ENCODE results near the gene LHFPL6.

GRCh38 chr13:39596176-39596575 lies 6.8 kb downstream of the LHFPL6 start:
- TF ChIP-seq YY1 (IDR thresholded peaks at IDR 0.05; ENCODE audit: borderline replicate concordance in 1 of 3, control insufficient read depth in 1 of 3, extremely low read depth in 1 of 3, insufficient read depth in 3 of 3, insufficient read length in 1 of 3, insufficient replicate concordance in 2 of 3, low read depth in 1 of 3, low read length in 2 of 3) (no peak), ZNF316 (IDR thresholded peaks at IDR 0.05) (no peak), CTCF (IDR thresholded peaks at IDR 0.05 in 2 of 3, conservative IDR thresholded peaks at IDR 0.05 in 1 of 3; ENCODE audit: insufficient read depth in 2 of 3, low read depth in 1 of 3, low read length in 3 of 3) (no peak), TCF7L2 (IDR thresholded peaks at IDR 0.05; ENCODE audit: low read depth, low read length) (no peak), MAX (CRISPR knock-in tag; IDR thresholded peaks at IDR 0.05) (no peak), USF1 (CRISPR knock-in tag; IDR thresholded peaks at IDR 0.05) (no peak), E2F5 (CRISPR knock-in tag; IDR thresholded peaks at IDR 0.05) (no peak), RNF2 (IDR thresholded peaks at IDR 0.05) (no peak), GABPB1 (CRISPR knock-in tag; IDR thresholded peaks at IDR 0.05) (no peak)
